Stimulated activated effector memory CD8-positive, alpha-beta T cell treated with anti-CD3 and anti-CD28 coated beads, Interleukin-12 subunit alpha, Interleukin-12 subunit beta, amount 100 ng/mL, for 72 hours (primary cell): Measurements from ENCODE around the gene PALLD.

Experiments used
- ATAC-seq: fragments of 150-1000 bp; cut with Tn5 transposase; 2 replicates; pipeline ENCODE4 v1.10.0; 2021
- DNase-seq, 2 donors: peaks; one replicate each; pipeline ENCODE4 v3.0.0; 2021 to 2022; ENCODE audit warnings: low spot score in 2 of 2
- H3K27ac Mint-ChIP-seq: one replicate; pipeline ENCODE4 v1.8.0; 2022; ENCODE audit warnings: mild to moderate bottlenecking, mixed read lengths
- H3K36me3 Mint-ChIP-seq: one replicate; pipeline ENCODE4 v1.8.0; 2022; ENCODE audit warnings: mild to moderate bottlenecking, mixed read lengths
- H3K4me1 Mint-ChIP-seq: one replicate; pipeline ENCODE4 v1.8.0; 2022; ENCODE audit warnings: mixed read lengths
- H3K4me3 Mint-ChIP-seq: one replicate; pipeline ENCODE4 v1.8.0; 2022; ENCODE audit warnings: mild to moderate bottlenecking, mixed read lengths
- H3K9me3 Mint-ChIP-seq: one replicate; pipeline ENCODE4 v1.8.0; 2022; ENCODE audit warnings: mixed read lengths

Gene PALLD

DNA sequence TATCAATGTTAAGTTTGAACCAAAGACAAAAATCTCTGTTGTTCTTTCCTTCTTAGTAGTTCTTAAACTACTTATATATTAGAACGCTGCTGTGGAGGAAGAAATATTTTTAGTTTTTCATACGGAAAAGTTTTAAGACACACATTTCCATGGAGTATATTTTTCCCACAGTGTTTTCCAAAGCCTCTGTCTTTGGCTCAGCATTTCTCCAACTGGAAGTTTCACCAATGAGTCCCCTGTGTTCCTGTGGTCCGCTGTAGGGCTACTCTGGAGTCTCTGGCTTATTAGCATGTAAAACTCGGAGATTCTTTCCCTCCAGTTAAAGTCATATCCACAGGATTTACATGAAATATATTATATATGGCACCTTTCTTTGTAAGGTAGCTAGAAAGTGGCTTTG lies 264.2 kb downstream of the PALLD start:
- peaks cover 3% of the 10 kb centered on the region for H3K9me3 Mint-ChIP-seq
- no peak for ATAC-seq
- H3K4me1 Mint-ChIP-seq, result no peaks in the 10 kb centered on the region
- H3K27ac Mint-ChIP-seq, result no peak overlapping the region
- DNase-seq, result no peak
- no peak overlapping the region for H3K4me3 Mint-ChIP-seq
- no peaks in the 10 kb centered on the region for H3K36me3 Mint-ChIP-seq

DNA sequence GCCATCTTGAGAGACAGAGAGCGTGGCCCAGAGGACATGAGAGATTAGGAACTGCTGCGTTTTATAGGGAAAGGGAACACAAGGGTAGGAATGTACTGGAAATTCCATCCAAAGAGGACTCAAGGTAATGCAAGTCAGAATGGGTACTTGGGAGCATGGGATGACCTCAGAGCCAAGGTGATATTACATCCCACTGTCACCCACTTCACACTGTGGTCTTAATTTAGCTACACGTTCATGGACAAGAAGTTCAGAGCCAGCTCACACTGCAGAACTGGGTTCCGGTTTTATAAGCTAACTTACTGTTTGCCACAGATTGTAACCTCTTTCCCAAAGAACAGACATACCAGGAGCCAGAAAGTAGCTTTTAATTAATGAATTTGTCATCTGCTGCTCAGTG lies 268.5 kb downstream of the PALLD start:
- Mint-ChIP-seq H3K9me3 (peaks cover 3% of the 10 kb centered on the region), H3K4me3 (no peak overlapping the region), H3K36me3 (no peaks in the 10 kb centered on the region), H3K27ac (no peak overlapping the region), H3K4me1 (no peaks in the 10 kb centered on the region)
- no peak for DNase-seq
- ATAC-seq, result no peak

DNA sequence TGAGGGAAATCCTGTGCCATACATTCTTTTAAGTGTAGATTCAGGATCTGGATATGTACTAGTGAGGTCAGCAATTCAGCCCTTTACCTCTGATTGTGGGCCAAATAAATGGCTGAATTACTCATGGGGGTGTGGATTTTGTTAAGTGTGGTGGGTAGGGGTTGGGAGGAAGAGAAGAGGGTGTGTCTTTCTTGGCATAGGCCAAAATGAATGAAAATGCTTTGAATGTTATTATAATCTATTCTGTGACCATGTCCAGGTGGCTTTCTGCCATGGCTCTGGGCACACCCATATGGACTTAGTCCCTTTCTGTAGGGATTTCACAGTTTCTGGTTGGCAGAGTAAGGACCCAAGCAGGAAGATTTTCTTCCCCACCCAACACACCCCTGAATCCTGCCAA lies 268.9 kb downstream of the PALLD start:
- Mint-ChIP-seq H3K4me1 (no peaks in the 10 kb centered on the region), H3K4me3 (no peak overlapping the region), H3K36me3 (no peaks in the 10 kb centered on the region), H3K9me3 (peaks cover 3% of the 10 kb centered on the region), H3K27ac (no peak overlapping the region)
- DNase-seq (no peak), ATAC-seq (no peak)

DNA sequence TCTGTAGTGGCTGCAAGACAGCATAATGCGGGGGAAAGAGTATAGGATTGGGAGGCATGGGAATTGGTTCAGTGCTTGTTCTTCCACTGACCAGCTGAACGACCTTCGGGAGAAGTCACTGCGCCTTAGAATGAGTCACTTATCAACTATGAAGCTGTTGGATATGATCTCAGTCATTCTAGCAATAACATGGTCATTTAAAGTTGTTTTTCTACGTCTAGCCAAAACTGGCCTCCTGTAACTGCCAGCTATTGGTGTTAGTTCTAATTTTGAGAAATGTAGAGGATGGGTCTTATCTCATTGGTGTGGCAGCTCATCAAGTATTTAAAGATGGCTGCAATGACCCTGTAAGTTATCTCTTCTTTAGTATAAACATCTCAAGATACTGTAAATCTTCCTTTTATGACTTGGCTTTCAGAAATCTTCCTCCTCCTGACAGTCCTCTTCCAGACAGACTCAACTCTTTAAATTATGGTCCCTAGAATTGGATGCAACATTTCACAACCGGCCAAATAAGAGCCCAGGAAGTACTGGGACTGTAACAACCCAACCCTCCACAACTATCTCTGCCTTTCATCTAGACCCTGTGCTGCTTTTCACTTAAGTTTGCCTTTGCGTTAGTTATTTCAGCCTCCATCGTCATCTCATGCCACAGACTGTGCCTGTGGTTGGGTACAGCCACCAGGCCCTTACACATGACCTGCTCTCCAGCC lies 269.9 kb downstream of the PALLD start:
- Mint-ChIP-seq H3K4me3 (no peak overlapping the region), H3K27ac (no peak overlapping the region), H3K36me3 (no peaks in the 10 kb centered on the region), H3K9me3 (peaks cover 3% of the 10 kb centered on the region), H3K4me1 (no peaks in the 10 kb centered on the region)
- no peak for ATAC-seq
- DNase-seq, result no peak

DNA sequence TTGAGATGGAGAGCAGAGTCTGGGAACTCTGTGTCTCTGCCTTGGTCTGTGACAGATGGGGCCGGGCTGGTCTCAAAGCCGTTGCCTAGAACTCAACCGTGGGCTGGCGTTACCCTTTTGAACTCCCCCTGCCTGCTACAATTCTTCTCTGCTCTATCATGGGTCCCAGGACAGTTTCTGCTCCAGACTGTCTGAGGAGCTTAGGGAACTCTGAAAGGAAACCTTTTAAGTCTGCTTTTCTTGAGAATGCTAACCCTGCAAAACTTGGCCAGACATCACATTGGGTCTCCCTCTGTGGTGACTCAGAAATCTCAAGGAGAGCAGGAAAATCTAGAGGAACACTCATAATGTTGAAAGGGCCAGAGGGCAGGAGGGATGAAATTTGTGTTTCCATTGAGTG lies 272.6 kb downstream of the PALLD start:
- H3K9me3 Mint-ChIP-seq, result peaks cover 3% of the 10 kb centered on the region
- H3K27ac Mint-ChIP-seq, result no peak overlapping the region
- H3K4me1 Mint-ChIP-seq, result no peaks in the 10 kb centered on the region
- ATAC-seq, result no peak
- no peaks in the 10 kb centered on the region for H3K36me3 Mint-ChIP-seq
- H3K4me3 Mint-ChIP-seq, result no peak overlapping the region
- DNase-seq, result no peak

DNA sequence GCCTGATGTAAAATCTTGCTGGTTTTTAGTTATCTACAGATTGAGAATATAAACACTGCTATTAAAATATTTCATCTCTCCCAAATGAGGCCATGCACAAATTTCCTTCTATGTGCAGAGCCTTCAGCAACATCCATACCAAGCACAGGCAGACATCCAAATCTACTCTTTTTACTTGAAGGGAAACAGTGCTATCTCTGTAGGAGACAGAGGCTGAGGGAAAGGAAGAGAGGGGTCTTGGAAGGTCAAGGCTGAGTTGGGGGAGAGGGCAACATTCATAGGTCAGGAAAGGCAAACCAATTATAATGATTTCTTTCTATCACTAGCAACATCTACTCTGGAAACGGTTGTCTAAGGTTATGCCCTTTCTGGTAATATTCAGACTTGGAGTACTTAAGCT lies 273.0 kb downstream of the PALLD start:
- DNase-seq (no peak), ATAC-seq (no peak)
- Mint-ChIP-seq H3K36me3 (no peaks in the 10 kb centered on the region), H3K9me3 (peaks cover 3% of the 10 kb centered on the region), H3K4me1 (no peaks in the 10 kb centered on the region), H3K27ac (no peak overlapping the region), H3K4me3 (no peak overlapping the region)

DNA sequence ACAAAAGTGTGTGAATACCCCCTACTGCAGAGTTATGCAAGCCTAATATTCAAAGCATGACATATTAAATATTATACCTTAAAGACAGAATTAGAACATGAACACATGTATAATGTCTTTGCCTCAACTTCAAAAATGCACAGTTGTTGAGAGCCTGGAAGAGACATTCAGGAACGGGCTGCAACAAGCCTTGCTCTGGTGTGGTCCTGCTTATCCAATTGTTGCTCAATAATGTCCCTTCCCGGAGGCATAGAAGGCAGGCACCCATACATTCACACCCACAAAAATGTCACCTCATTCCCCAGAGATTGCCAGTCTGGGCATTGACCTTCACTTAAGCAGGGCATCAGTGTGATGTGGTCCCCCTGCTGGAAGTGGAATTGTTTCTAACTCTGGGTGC lies 274.4 kb downstream of the PALLD start:
- no peak for ATAC-seq
- H3K27ac Mint-ChIP-seq, result no peak overlapping the region

DNA sequence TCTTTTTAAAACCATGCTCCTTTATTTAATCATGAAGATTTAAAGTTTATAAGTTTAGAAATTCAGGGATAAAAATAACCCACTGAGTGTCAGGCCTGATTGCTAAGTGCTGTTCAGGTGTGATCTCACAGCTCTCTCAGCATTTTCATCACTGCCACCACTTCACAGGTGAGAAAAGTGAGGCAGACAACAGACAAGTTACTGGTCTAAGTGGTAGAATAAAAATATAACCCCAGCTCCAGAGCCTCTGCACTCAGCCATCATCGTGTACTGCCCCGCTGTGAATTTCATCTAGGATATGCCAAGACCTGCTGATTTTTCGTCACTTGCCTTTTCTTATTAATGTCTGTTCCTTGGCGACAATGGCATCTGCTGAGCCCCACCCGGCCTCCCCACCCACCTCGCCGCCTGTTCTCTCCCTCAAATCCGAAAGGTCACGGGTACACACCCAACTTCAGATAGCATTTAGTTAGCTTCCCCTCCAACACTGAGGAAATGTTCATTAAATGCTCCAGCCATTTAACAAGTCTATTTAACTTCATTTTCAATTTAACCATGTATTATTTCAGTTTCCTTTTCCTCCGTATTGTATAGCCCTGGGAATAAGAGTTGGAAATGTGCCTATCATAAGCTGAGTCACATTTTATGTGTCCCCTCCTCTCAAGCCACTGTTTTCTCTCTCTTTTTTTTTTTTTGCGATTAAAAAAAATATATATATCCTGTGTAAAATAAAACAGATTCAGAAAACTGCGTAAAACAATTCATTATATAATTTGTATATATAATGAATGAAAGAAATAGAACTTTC lies 276.7 kb downstream of the PALLD start:
- Mint-ChIP-seq H3K9me3 (peaks cover 2% of the 10 kb centered on the region), H3K36me3 (no peaks in the 10 kb centered on the region), H3K27ac (no peak overlapping the region), H3K4me1 (no peaks in the 10 kb centered on the region), H3K4me3 (no peak overlapping the region)
- DNase-seq (no peak), ATAC-seq (no peak)

More for the DNA sequence above, 274.4 kb downstream of the PALLD start:
- Mint-ChIP-seq H3K9me3 (peaks cover 2% of the 10 kb centered on the region), H3K36me3 (no peaks in the 10 kb centered on the region), H3K4me3 (no peak overlapping the region), H3K4me1 (no peaks in the 10 kb centered on the region)
- no peak for DNase-seq

DNA sequence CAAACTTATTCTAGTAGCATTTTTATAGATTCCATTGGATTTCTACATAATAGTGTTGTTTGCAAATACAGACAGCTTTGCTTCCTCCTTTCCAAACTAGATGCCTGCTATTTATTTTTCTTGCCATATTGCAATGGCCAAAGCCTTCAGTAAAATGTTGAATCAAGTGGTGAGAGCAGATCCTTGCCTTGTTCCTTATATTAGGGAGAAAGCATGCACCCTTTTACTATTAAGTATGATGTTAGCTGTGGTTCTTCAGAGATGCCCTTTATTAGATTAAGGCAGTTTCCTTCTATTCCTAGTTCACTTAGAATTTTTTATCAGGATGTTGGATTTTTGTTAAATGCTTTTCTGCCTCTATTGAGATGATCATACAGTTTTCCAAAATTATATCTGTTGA lies 279.5 kb downstream of the PALLD start:
- Mint-ChIP-seq H3K9me3 (peaks cover 2% of the 10 kb centered on the region), H3K36me3 (no peaks in the 10 kb centered on the region), H3K4me1 (no peaks in the 10 kb centered on the region), H3K27ac (no peak overlapping the region), H3K4me3 (no peak overlapping the region)
- ATAC-seq, result no peak
- no peak for DNase-seq

DNA sequence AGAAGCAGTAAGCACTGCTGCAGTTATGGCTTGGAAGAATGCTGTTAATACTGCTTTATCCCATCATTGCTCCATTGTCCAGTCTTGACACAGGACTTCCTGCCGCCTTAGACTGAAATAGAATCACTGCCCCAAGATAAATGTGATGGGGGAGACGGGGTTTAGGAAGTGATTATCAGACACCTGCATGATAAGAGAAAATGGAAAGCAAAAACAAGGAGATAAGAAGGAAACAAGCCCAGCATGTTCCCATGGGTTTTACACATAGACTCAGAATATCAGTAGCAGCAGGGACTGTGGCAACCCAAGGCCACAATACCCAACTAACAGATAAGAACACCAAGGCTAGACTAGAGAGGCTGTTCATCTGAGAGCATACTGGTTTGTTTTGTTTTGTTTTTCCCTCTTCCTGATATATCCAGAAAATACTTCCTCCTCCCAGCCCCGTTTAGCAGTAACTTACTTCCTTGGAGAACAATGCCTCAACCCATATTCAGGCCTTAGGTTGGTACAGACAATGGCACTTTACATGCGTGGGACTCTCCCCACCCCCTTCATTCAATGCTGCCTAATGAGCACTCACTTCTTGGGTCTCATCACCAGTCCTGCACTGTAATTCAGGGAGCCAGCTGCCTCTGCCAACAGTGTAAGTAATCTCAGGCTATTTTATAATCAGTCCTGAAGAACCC lies 280.6 kb downstream of the PALLD start:
- ATAC-seq, result no peak
- no peaks in the 10 kb centered on the region for H3K4me1 Mint-ChIP-seq
- no peak overlapping the region for H3K4me3 Mint-ChIP-seq
- H3K27ac Mint-ChIP-seq, result no peak overlapping the region
- peak in 1 of 2 donors; percentile 13 for DNase-seq
- peaks cover 2% of the 10 kb centered on the region for H3K9me3 Mint-ChIP-seq
- H3K36me3 Mint-ChIP-seq, result no peaks in the 10 kb centered on the region

DNA sequence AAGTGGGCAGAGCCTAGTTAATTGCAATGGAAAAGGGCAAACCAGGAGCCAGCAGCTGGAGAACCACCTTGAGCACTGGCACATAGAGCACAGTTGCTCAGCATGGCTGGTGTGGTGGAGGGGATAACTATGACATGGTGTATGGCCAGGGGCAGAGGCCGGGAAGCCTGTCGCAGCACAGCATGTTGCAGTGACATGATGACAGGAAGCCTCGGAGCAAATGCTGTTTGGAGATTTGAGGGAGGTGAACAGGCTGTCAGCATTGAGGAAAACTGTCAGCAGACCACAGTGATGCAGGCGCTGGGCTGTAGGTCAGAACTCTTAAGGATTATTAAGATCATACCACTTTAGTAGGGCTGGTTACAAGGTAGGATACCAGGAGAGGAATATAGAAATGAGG lies 284.5 kb downstream of the PALLD start:
- Mint-ChIP-seq H3K27ac (no peak overlapping the region), H3K9me3 (no peaks in the 10 kb centered on the region), H3K36me3 (no peaks in the 10 kb centered on the region), H3K4me3 (no peak overlapping the region), H3K4me1 (no peaks in the 10 kb centered on the region)
- ATAC-seq (no peak), DNase-seq (no peak)

DNA sequence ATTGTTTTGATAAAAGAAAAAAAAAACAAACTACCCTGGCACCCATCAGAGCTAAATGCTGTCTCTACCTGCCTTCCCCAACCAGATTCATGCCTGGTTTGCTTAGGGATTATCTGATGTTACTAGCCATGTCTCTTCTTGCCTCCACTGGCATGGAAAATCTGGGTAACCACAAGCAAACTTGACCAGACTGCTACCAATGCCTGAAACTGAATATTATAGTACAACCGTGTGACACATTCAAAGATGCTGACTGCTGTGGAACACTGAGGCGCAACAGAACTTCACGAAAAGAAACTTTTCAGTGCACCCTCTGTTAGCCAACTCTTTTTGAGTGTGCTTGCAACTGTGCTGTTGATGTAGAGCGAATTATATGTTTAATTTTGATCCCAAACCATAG lies 285.1 kb downstream of the PALLD start:
- Mint-ChIP-seq H3K27ac (no peak overlapping the region), H3K36me3 (no peaks in the 10 kb centered on the region), H3K9me3 (no peaks in the 10 kb centered on the region), H3K4me3 (no peak overlapping the region), H3K4me1 (no peaks in the 10 kb centered on the region)
- DNase-seq, result no peak
- ATAC-seq, result no peak

DNA sequence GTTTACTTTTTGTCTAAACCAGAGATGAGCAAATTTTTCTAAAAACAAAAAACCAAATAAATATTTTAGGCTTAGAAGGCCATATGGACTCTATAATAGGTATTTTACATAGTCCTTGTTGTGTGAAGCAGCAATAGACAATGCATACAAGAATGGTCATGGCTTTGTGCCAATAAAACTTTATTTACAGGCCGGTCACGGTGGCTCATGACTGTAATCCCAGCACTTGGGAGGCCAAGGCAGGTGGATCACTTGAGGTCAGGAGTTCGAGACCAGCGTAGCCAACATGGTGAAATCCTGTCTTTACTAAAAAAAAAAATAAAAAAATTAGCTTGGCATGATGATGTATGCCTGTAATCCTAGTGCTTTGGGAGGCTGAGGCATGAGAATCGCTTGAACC lies 285.6 kb downstream of the PALLD start:
- no peak for ATAC-seq
- no peak overlapping the region for H3K27ac Mint-ChIP-seq
- H3K4me3 Mint-ChIP-seq, result no peak overlapping the region
- no peaks in the 10 kb centered on the region for H3K4me1 Mint-ChIP-seq
- no peaks in the 10 kb centered on the region for H3K36me3 Mint-ChIP-seq
- H3K9me3 Mint-ChIP-seq, result no peaks in the 10 kb centered on the region
- DNase-seq, result no peak

DNA sequence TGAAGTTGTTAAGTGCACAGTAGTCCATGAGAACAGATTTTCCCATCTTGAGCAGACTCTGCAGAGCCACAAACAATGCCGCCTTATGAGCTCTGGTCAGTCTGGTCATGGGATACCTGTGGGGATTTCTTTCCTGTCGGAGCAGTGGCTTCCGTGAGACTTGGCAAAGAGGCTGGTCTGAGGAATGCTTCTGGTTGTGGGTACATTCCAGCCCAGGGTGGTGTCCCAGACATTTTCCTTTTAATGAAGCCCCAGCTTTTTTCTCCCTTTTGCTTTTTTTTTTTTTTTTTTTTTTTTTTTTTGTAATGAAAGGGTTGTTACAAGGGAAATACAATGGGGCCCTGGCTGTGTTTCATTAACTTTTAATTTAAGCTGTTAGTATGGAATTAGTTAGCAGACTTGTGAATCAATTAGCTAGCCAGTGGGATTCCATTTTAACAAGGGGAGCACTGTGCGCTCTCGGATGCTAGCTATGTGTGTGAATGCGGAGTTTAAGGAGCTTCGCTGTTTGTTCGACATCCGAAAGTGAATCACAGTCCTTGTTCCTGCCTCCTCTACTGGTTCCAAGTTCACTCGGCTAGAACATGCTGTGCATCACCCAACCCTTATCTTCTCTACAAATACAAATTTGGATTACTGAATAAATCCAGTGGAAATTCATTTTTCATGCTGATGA lies 288.1 kb downstream of the PALLD start:
- ATAC-seq (no peak), DNase-seq (peak in 1 of 2 donors; percentile 4)
- Mint-ChIP-seq H3K9me3 (no peaks in the 10 kb centered on the region), H3K4me1 (no peaks in the 10 kb centered on the region), H3K4me3 (no peak overlapping the region), H3K36me3 (no peaks in the 10 kb centered on the region), H3K27ac (no peak overlapping the region)

DNA sequence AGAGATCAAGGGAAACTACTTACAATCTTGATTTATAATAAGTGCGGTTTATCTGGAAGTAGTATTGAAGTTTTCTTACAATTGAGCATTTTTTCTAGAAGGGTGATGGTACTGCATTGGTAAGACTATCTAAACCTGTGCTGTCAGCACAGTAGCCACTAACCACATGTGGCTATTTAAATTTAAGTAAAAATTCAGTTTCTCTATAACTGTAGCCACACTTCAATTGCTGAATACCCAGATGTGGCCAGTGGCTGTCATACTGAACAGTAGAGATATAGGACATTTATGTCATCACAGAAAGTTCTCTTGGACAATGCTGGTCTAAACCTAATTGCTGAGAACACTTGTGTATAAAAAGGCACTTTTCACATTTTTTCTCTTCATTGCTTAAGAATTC lies 290.5 kb downstream of the PALLD start:
- Mint-ChIP-seq H3K36me3 (no peaks in the 10 kb centered on the region), H3K27ac (no peak overlapping the region), H3K4me1 (no peaks in the 10 kb centered on the region), H3K9me3 (no peaks in the 10 kb centered on the region), H3K4me3 (no peak overlapping the region)
- no peak for ATAC-seq
- no peak for DNase-seq
